Measurements from ENCODE around the gene TRAIP.

- TF ChIP-seq CTCF (conservative IDR thresholded peaks at IDR 0.05; ENCODE audit: low read depth, low read length) = no peak
- TF ChIP-seq EZH2 (IDR thresholded peaks at IDR 0.05; ENCODE audit: borderline replicate concordance, low read depth, low read length, poor library complexity, severe bottlenecking) = no peak
Observed at GRCh38 chr3:49799761-49800160, 56.6 kb downstream of the TRAIP start, which contains the start of gene CDHR4.

Measured in A673 (cell line).